Prostate gland (tissue), 2 donors: ENCODE measurements around the gene PCDHGB6. TPM values are rescaled to one million over a fixed set of nuclear protein-coding genes. Genes with fewer than 3 reads are reported as not detected.

Source experiments
- total RNA-seq, 2 donors: library from RNA; depleted of rRNA; stranded (reverse); fragments of >200 nt; gene quantifications; one replicate each; pipeline ENCODE4 v1.1.0, GENCODE V29; 2016

The PCDHGB6 gene
- total RNA-seq, 2 donors from 2014 or later = 5.2 to 11.0 TPM

Other genes starting within 250 kb of the PCDHGB6 start
- 1 to 10 TPM; 1.2 to 1.9 TPM for gene PCDHB7, start 235.4 kb upstream of the PCDHGB6 start, total RNA-seq
- 1 to 10 TPM in 1 of 2 donors, under 1 TPM in 1; 0.23 to 2.6 TPM for gene PCDHB8, start 230.2 kb upstream of the PCDHGB6 start, total RNA-seq
- 1 to 10 TPM in 1 of 2 donors, under 1 TPM in 1; 0.18 to 4.4 TPM for gene PCDHB16, start 225.6 kb upstream of the PCDHGB6 start, total RNA-seq
- gene PCDHB9, start 220.9 kb upstream of the PCDHGB6 start, total RNA-seq = 1 to 10 TPM; 1.0 to 4.2 TPM
- 1 to 10 TPM in 1 of 2 donors, under 1 TPM in 1; 0.96 to 3.5 TPM for gene PCDHB10, start 215.7 kb upstream of the PCDHGB6 start, total RNA-seq
- gene PCDHB11, start 208.4 kb upstream of the PCDHGB6 start, total RNA-seq = 1 to 10 TPM in 1 of 2 donors, under 1 TPM in 1; 0.41 to 2.6 TPM
- 1 to 10 TPM in 1 of 2 donors, under 1 TPM in 1; 0.32 to 4.3 TPM for gene PCDHB12, start 199.3 kb upstream of the PCDHGB6 start, total RNA-seq
- gene PCDHB13, start 194.1 kb upstream of the PCDHGB6 start, total RNA-seq = 1 to 10 TPM; 4.0 to 6.5 TPM
- gene PCDHB14, start 184.7 kb upstream of the PCDHGB6 start, total RNA-seq = 1 to 10 TPM; 4.6 to 6.7 TPM
- gene PCDHB15, start 162.6 kb upstream of the PCDHGB6 start, total RNA-seq = 10 to 100 TPM in 1 of 2 donors, under 1 TPM in 1; 0.82 to 12.4 TPM
- 1 to 10 TPM in 1 of 2 donors, under 1 TPM in 1; 0.23 to 4.4 TPM for gene SLC25A2, start 104.0 kb upstream of the PCDHGB6 start, total RNA-seq
- gene TAF7, start 87.2 kb upstream of the PCDHGB6 start, total RNA-seq = 10 to 100 TPM; 59.3 to 85.9 TPM
- 1 to 10 TPM in 1 of 2 donors, under 1 TPM in 1; 0.64 to 4.8 TPM for gene PCDHGA1, start 77.5 kb upstream of the PCDHGB6 start, total RNA-seq
- gene PCDHGA2, start 69.3 kb upstream of the PCDHGB6 start, total RNA-seq = 10 to 100 TPM in 1 of 2 donors, 1 to 10 TPM in 1; 2.4 to 19.7 TPM
- 10 to 100 TPM in 1 of 2 donors, 1 to 10 TPM in 1; 1.3 to 18.2 TPM for gene PCDHGA3, start 64.2 kb upstream of the PCDHGB6 start, total RNA-seq
- 1 to 10 TPM; 3.9 to 6.5 TPM for gene PCDHGB1, start 57.9 kb upstream of the PCDHGB6 start, total RNA-seq
- 10 to 100 TPM in 1 of 2 donors, 1 to 10 TPM in 1; 2.5 to 10.5 TPM for gene PCDHGA4, start 53.0 kb upstream of the PCDHGB6 start, total RNA-seq
- 10 to 100 TPM in 1 of 2 donors, 1 to 10 TPM in 1; 5.3 to 10.5 TPM for gene PCDHGB2, start 48.0 kb upstream of the PCDHGB6 start, total RNA-seq
- gene PCDHGA5, start 43.9 kb upstream of the PCDHGB6 start, total RNA-seq = 1 to 10 TPM; 4.1 to 4.8 TPM
- gene PCDHGB3, start 37.8 kb upstream of the PCDHGB6 start, total RNA-seq = 1 to 10 TPM; 3.1 to 7.7 TPM
- 1 to 10 TPM; 2.0 to 8.4 TPM for gene PCDHGA6, start 34.1 kb upstream of the PCDHGB6 start, total RNA-seq
- gene PCDHGA7, start 25.3 kb upstream of the PCDHGB6 start, total RNA-seq = 1 to 10 TPM; 4.1 to 8.2 TPM
- 1 to 10 TPM; 6.7 to 9.9 TPM for gene PCDHGB4, start 20.3 kb upstream of the PCDHGB6 start, total RNA-seq
- 1 to 10 TPM; 1.1 to 4.2 TPM for gene PCDHGA8, start 15.4 kb upstream of the PCDHGB6 start, total RNA-seq
- 10 to 100 TPM in 1 of 2 donors, 1 to 10 TPM in 1; 7.9 to 24.5 TPM for gene PCDHGB5, start 10.1 kb upstream of the PCDHGB6 start, total RNA-seq
- 1 to 10 TPM; 3.9 to 7.7 TPM for gene PCDHGA9, start 5.2 kb upstream of the PCDHGB6 start, total RNA-seq
- gene PCDHGA10, start 5.0 kb downstream of the PCDHGB6 start, total RNA-seq = 10 to 100 TPM in 1 of 2 donors, 1 to 10 TPM in 1; 6.7 to 11.1 TPM
- gene PCDHGB7, start 9.7 kb downstream of the PCDHGB6 start, total RNA-seq = 10 to 100 TPM in 1 of 2 donors, 1 to 10 TPM in 1; 7.0 to 14.6 TPM
- 1 to 10 TPM; 2.9 to 3.4 TPM for gene PCDHGA11, start 13.0 kb downstream of the PCDHGB6 start, total RNA-seq
- 1 to 10 TPM; 3.8 to 6.8 TPM for gene PCDHGA12, start 22.5 kb downstream of the PCDHGB6 start, total RNA-seq
- 10 to 100 TPM; 27.6 to 55.3 TPM for gene PCDHGC3, start 67.9 kb downstream of the PCDHGB6 start, total RNA-seq
- gene PCDHGC4, start 77.0 kb downstream of the PCDHGB6 start, total RNA-seq = 1 to 10 TPM; 3.8 to 4.1 TPM
- 1 to 10 TPM in 1 of 2 donors, under 1 TPM in 1; 0.96 to 2.7 TPM for gene PCDHGC5, start 81.1 kb downstream of the PCDHGB6 start, total RNA-seq
- gene DIAPH1, start 211.0 kb downstream of the PCDHGB6 start, total RNA-seq = 10 to 100 TPM; 34.8 to 57.7 TPM
- gene HDAC3, start 228.8 kb downstream of the PCDHGB6 start, total RNA-seq = 10 to 100 TPM; 54.9 to 74.6 TPM
- gene RELL2, start 229.0 kb downstream of the PCDHGB6 start, total RNA-seq = 1 to 10 TPM; 3.9 to 7.2 TPM
- 10 to 100 TPM; 24.9 to 30.2 TPM for gene FCHSD1, start 243.4 kb downstream of the PCDHGB6 start, total RNA-seq